NCI-H1436 (cell line): ENCODE results near the gene STK32A.
"Not testable (repeated sequence)": the region's sequence is repeated elsewhere in the genome, so short reads cannot be mapped to it uniquely, and the experiment has no call there.

Source experiments
- DNase-seq: peaks from one replicate; lab custom pipeline; 2025; lab: John Stamatoyannopoulos, UW

The STK32A gene

DNA sequence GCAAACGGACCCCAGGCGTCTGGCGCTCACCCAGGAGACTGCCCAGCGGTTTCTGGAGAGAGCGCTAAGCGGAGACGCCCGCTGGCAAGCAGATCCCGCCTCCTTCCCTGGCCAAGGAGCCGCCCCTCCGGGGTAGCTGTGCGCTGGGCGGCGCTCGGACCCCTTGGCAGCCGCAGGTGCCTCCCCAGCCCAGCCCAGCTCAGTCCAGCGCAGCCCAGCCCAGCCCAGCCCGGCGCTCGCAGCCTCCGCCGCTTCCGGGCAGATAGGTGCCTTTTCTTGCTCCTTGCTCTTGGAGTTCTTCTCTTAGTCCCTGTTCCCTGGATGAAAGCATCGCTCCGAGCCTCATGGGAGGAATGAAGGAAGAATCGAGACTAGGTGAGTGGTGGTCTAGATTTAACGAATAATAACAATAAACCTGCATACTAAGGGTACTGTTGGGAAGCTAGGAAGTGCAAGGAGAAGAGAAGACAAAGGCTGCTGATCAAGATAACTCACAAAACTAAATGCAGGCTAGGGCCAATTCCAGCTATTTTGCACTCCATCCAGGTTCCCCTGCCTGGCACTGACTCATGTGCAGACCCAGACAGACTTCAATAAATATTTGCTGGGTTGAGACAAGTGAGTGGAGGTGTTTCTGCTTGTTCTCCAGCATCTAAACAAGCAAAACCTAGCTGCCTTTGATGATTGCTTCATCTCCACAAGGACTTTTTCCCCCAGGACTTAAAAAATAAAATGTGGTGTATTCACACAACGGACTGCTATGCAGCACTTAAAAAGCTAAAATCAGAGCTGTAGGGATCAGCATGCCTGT is at the start of gene STK32A:
TSS of gene STK32A (plus strand) at position 202 of the 811 bp plus-strand sequence. CDS start 4,609 bp downstream, outside the sequence.
- peak; percentile 80 for DNase-seq

DNA sequence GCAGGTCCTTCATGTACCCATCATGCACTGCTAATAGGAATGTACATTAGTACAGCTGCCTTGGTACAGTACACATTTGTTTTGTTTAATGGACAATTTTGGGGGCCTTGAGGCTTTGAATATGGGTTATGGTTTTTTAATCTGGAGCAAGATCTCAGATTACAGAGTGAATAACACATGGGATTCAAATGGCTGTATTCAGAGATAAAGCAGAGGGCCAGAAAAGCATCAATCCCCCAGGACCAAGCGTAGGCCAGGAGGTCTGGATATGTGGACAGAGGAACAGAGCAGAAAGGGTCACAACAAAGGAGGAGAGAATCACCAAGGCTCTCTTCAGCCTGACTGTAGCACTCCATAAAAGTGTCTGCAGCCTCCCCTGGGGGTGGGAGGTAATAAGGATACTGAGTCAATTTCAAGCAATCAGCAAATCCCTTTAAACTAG is 47.7 kb upstream of the STK32A start:
- DNase-seq: no peak

DNA sequence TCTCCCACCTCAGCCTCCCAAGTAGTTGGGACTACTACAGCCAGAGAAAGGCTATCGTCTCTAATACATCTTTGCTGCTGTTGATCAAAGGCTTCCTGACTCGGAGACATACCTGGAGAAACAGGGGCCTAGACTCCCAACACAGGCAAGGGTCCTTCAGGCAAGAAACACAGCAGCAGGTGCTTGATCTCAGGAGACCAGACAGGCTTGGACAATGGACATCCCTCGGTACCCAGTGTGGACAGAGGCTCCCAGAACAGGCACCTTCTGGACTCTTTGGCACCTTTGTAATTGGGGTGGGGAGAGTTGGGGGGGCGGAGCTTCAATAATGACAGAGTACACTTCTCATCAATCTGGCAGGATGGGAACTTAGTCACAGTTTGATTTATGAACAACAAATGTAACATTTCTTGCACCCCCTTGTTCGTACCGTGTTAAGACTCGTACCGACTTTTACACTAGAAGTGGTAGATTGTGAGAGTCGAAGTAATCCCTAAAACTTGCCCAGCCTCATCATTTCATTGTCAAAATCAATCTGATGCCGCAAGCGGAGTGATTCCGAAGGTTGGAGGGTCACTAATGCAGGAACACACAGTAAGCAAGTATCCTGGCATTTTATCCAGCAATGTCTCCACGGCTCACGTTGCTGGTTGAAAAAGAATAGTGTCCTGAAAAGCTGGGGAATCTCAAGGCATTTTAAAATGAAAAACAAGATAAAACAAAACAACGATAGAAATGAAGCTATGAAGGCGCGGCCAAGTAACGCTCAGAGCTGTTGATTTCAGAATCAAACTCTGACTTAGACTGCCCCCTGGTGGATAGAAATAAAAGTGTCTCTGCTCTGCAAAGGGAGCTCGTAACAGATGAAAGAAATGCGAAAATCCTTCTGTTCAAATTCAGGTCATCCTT is 46.4 kb upstream of the STK32A start:
- DNase-seq: peak; percentile 81

DNA sequence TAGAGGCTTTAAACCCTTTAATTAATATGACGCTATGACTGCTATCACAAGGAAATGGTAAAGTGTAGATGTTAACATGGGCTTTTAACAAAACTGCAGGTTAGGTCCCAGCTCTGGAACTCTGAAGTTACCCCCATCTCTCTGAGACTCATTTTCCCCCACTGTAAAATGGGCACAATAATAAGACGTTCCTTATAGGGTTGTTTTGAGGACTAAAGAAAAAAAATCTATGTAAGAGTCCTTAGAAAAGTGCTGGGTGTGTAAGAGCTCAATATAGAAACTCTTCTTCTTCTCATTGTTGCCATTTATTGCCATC is 45.8 kb upstream of the STK32A start:
- DNase-seq: no peak

DNA sequence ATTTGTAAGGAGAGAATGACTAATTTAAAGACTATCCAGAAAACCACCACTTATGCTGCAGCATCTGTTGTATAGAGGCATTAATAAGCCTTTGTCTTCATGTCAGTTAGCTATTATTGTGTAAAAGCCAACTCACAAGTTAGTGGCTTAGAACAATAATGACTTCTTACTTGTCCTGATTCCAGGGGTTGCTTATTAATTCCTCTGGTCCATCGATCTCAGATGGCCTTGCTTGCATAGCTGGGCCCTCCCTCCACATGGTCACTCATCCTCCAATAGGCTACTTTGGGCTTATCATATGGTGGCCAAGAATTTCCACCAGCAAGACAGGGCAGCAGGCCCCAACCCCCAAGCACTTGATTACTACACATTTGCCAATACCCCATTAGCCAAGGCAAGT is 44.5 kb upstream of the STK32A start:
- no peak for DNase-seq

DNA sequence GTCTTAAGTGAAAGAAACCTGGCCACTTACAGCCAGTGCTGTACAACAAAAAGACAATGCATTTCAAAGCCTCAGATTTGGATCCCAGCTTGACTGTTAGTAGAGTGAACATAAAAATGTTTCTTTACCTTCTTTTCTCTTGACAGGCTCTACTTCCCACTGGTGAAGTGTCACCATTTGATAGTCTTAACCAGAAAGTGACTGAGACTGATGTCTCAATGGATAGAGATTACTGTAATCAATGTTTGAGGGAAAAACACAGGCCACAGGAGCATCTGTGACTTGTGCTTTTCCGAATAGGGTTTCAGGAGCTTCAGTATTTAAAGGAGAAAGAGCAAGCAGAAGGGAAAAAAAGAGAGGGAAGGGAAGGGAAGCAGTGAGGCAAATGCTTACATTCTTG is 41.7 kb upstream of the STK32A start:
- DNase-seq: no peak

DNA sequence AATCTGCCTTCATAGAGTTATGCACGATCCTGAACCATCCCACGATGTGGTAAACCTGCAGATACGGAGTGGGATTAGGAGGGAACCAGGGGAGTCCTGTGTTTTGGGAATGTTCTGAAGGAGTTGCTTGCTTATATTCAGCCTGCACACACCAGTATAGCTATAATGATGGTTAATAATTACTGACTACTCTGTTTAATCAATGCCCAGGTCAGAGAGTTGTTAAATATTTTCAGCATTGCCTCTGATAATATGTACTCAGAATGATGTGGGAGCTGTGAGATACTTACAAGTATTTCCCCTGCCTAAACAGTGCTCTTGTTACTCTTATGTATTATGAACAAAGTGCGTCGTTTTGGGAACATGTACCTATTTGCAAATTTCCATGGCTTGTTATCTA is 34.8 kb upstream of the STK32A start:
- DNase-seq: no peak

DNA sequence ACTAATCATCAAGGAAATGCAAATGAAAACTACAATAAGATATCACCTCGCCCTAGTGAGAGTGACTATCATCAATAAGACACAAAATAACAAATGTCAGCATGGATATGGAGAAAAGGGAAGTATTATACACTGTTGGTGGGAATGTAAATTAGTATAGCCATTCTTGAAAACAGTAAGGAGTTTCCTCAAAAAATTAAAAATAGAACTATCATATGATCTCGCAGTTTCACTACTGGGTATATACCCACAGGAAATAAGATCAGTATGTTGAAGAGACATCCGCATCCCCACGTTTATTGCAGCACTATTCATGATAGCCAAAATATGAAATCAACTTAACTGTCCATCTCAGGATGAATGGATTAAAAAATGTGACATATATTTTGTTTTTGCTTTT is 31.6 kb upstream of the STK32A start:
- DNase-seq: no peak

DNA sequence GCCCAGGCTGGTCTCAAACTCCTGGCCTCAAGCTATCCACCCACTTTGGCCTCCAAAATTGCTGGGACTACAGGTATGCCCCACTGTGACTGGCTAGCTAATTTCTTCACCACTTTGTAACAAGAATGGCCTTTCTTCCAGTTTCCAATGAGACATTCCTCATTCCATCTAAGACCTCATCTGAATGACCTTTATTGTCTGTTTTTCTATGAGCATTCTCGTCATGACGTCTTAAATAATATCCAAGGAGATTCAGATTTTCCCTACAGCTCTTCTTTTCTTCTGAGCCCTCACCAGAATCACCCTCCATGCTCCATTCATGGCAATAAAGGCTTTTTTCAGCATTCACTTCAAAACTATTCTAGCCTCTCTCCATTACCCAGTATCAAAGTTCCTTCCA is 30.2 kb upstream of the STK32A start:
- no peak for DNase-seq

DNA sequence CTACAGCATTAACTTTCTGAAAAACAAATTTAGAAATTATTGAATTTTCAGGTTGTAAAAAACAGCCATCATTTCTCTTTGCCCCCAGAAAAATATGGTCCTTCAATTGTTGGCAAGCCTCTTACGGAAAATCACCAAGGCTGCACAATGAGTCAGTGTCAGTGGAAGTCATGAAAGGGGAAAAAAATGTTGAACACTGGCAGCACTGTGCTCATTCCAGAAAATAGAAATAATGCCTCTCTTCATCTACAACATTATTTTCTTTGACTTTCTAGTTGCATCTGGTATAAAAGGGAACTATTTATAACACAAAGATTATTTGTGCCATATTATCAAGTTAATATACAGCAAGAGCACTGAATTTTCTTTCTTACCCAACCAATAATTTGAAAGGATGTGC is 26.7 kb upstream of the STK32A start:
- DNase-seq: no peak

DNA sequence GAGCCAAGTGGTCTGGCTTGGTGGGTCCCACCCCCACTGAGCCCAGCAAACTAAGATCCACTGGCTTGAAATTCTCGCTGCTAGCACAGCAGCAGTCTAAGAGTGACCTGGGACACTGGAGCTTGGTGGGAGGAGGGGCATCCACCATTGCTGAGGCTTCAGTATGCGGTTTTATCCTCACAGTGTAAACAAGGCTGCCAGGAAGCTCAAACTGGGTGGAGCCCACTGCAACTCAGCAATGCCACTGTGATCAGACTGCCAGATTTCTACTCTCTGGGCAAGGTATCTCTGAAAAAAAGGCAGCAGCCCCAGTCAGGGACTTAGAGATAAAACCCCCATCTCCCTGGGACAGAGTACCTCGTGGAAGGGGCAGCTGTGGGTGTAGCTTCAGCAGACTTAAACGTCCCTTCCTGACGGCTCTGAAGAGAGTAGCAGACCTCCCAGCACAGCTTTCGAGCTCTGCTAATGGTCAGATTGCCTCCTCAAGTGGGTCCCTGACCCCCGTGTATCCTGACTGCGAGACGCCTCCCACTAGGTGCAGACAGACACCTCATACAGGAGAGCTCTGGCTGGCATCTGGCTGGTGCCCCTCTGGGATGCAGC is 18.2 kb upstream of the STK32A start:
- DNase-seq: no peak

DNA sequence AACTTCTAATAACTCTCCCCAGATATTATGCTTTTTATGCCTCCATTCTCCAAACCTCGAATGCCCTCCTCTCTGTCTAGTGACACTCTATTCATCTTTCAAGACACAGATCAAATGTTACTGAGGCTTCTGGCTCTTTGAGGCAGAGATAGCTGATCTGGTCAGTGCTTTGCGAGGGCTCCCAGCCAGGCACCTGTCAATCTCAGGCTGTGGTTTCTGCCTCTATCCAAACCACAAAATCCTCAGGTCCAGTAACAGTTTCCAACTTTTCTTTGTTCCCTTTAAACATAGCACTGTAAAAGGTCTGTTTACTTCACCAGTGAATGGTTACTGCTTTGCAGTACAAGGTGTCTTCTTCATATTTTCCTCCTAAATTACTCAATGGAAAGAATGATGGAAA is 11.5 kb upstream of the STK32A start:
- DNase-seq: no peak

DNA sequence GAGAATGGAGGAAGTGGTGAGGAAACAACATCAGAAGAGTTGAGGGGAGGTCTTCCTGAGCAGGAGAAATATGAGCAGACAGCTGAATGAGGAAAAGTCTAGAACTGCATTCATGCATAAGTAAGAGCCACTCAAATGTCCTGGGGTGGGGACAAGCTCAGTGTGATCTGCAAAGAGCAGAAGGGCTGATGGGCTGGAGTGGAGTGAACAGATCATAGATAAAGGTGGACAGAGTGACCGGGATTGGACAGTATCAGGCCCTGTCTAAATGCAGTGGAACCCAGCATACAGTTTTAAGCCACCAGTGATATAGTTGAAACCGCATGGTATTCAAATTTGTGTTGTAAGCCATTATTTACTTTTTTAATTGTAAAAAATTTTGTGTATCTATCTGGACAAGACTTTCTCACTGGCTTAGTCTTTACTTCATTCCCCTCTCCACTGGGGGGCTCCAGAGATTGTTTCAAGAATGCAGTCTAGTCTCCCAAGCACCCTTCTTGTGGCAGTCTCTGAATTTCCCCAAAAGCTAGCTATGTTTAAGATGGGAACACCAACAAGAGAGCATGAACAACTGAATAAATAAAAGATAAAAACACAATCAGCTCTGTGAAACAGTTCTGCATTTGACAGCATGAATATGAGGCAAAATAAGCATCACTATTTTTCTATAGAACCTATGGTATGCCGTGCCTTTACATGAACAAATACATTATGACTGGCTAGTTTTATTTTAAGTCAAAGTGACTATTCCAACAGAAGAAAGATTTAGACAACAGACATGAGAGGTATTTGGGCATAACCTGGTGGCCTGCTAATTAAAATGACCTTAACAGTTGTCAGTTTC is 10.7 kb upstream of the STK32A start:
- peak; percentile 50 for DNase-seq

DNA sequence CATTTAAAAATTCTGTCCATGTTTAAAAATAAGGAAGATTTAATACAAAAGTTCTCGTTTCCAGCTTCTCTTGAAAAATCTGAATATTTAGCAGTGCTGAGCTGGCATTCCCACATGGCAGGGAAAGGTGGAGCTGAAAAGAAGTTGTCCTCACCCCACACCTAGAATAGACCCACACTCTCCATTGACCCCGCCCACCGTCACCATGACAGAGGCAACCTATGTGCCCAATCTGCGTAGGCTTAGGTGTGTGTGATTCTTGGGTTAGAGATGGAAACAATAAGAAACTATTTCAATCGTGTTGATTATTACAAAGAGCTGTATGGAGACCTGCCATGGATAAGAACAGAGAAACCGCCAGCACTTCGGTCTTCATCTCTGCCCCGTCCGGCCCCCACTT is 8.9 kb upstream of the STK32A start:
- DNase-seq: no peak

DNA sequence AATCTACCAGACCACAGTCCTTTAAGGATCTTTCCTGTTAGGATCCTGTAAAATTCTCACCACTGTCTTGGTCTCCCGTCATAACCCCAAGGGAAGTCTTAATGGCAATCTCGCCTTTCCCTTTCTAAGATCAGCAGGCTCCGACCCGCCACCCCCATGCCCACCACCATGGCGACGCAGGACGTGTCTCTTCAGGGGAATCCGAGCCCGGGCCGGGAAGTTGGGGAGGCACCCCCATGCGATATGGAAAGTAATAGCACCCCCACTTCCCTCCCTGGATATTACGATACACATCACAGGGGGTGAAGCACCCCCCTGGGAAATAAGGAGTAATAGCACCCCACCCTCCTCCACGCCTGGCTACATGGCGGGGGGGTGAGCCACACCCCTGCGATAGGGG is 8.3 kb upstream of the STK32A start:
- no peak for DNase-seq

DNA sequence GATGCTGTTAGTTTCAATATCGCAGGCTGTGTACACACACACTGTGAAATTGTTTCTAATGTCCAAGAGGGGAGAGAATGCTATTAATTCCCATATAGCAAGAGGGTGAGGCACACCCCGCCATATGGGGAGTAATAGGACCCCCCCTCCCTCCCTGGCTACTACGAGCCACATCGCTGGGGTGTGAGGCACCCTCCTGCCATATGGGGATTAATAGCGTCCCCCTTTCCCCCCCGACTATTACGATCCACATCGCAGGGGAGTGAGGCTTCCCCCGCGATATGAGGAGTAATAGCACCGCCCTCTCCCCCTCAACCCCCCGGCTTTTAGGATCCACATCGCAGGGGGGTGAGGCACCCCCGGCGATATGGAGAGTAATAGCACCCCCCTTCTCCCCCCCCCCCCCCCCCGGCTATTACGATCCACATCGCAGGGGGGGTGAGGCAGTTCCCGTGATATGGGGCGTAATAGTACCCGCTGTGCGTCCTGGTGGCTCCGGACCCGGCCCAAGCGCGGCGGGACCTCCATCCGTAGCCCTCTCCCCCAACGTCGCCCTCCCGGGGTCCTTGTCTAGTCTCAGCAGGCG is 494 bp upstream of the STK32A start:
- no peak for DNase-seq

DNA sequence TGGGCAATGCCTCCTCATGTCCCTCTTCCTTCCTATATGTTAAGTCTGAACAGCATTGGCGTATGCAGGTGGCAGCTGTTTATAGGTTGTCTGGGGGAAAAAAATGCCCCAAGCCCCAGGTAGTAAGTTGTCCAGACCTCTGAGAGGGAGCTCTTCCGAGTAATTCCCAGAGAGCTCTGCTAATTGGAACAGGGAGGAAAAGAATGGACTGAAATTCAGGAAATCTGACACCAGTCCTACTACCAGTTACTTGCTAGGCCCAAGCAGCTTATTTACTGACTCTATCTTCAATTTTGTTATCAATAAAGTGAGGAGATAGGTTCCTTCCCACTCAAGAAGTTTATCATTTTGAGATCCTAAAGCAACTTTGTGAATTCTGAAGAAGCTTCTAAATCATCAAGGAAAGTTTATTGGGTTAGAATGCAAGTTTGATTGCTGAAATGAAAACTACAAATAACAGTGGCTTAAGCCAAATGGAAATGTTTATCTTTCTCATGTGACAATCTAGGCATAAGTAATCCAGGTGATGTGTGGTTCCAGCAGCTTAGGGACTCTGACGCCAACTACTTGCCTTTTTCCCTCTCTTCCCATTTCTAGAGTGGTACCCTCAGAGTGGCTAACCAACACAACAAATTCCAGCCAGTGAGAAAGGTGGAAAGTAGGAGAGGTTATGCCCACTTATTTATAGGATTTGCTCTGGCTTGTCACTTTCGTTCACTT is 5.6 kb downstream of the STK32A start:
- no peak for DNase-seq

DNA sequence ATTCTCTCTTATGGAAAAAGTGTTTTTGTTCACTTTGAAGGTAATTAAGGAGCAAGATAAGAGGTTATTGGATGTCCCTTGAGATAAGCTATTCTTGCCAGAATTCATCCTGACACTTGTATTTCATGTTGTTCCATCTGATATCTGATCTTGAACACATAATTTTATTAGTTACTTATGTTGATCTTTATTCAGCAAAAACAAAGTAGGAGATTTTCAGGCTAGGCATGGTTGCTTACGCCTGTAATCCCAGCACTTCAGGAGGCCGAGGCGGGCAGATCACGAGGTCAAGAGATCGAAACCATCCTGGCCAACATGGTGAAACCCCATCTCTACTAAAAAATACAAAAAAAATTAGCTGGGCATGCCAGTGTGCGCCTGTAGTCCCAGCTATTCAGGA is 8.4 kb downstream of the STK32A start:
- not testable (repeated sequence) for DNase-seq

DNA sequence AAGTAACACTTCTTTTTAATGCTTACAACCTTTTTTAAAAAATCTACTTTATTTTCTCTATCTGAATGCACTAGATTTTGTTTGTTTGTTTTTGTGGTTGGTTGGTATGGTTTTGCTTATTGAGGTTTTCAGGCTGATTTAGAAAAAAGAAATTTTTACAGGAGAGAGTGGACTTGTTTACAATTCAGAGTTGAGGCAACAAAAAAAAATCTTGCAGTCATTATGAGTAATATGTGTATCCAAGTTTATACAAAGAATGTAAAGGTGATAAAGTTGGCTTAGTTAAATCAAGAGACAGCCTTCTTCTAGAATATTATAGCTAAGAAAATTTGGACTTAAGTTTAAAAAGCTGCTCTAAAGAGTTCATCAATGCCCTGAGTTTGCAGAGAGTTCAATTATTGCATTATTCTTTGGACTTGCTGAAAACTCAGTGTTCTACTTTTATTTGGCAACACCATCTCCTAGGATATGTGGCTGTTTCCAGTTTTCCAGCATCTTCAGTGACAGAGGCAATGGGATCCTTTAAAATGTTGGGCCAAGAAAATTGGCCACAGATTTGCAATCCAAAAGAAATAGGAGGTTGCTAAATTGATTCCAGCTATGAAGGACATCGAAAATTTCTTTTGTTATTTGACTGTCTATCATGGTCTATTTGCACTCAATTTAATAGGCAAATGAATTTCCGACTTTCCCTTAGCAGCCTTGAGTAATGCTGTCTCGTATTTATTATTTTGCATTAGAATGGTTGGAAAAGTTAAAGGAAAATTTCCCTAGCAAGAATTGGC is 10.7 kb downstream of the STK32A start:
- no peak for DNase-seq

DNA sequence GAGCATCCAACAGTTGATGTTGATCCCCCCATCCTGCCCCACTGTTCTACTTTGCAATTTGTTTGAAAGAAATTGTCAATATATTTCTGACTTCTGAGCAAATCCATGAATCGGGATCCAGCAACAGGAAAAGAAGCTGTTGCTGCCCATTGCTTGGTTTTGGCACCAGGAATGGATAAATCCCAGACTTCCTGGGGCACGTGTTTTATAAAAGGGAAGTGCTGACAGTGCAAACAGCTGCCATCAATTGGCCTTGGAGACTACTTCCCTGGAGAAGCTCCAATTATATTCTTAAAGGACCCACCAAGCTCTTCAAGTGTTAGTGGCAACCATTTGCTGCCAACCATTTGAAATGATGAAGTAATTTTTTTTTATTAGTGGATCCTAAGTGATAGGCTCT is 13.7 kb downstream of the STK32A start:
- no peak for DNase-seq
